MM.1S (cell line): Measurements from ENCODE around the gene RFC2.

Experiments
- CTCF ChIP-seq: fragments of 300-600 bp; sonication (generic); IDR thresholded peaks from 2 replicates; pipeline ENCODE4 v1.5.1; 2016; ENCODE audit warnings: antibody characterized with exemption, low read length, mixed read lengths
- EZH2 ChIP-seq: fragments of 300-600 bp; sonication (generic); optimal IDR thresholded peaks from 2 replicates; pipeline ENCODE3; 2017; ENCODE audit warnings: low read depth, mild to moderate bottlenecking, antibody characterized with exemption, low read length, mixed read lengths

- TF ChIP-seq CTCF (no peak), EZH2 (no peak)
Observed at GRCh38 chr7:74185016-74185415, 69.2 kb downstream of the RFC2 start.
